HUES48 (cell line): ENCODE data around the gene CHST4.
"Not testable (repeated sequence)": the region's sequence is repeated elsewhere in the genome, so short reads cannot be mapped to it uniquely, and the experiment has no call there.

ENCODE experiments used
- H3K27ac ChIP-seq: one replicate; pipeline ENCODE4 v1.7.0; 2013; ENCODE audit warnings: low read depth, low read length, inconsistent platforms
- H3K27me3 ChIP-seq: 2 replicates; pipeline ENCODE4 v1.6.1; 2013; ENCODE audit warnings: mild to moderate bottlenecking, low read length; ENCODE audit not compliant: control insufficient read depth, insufficient read depth
- H3K36me3 ChIP-seq: 2 replicates; pipeline ENCODE4 v1.6.1; 2013; ENCODE audit warnings: low read length; ENCODE audit not compliant: control insufficient read depth, insufficient read depth
- H3K4me1 ChIP-seq: 2 replicates; pipeline ENCODE4 v1.6.1; 2013; ENCODE audit warnings: mild to moderate bottlenecking, low read length; ENCODE audit not compliant: control insufficient read depth, insufficient read depth
- H3K4me3 ChIP-seq: 2 replicates; pipeline ENCODE4 v1.5.1; 2013; ENCODE audit warnings: mild to moderate bottlenecking, low read depth, low read length
- H3K9ac ChIP-seq: 2 replicates; pipeline ENCODE4 v1.6.1; 2013; ENCODE audit warnings: mild to moderate bottlenecking, low read depth, low read length, moderate library complexity
- H3K9me3 ChIP-seq: 2 replicates; pipeline ENCODE4 v1.6.1; 2013; ENCODE audit warnings: low read length; ENCODE audit not compliant: control insufficient read depth, insufficient read depth

Gene CHST4

GRCh38 chr16:71557299-71557698 is 31.1 kb downstream of the CHST4 start:
- no peak overlapping the region for H3K9ac ChIP-seq
- H3K27ac ChIP-seq, result no peak overlapping the region
- H3K4me1 ChIP-seq, result no peaks in the 10 kb centered on the region
- no peaks in the 10 kb centered on the region for H3K36me3 ChIP-seq
- H3K27me3 ChIP-seq, result no peaks in the 10 kb centered on the region
- no peak overlapping the region for H3K4me3 ChIP-seq
- peaks cover 3% of the 10 kb centered on the region for H3K9me3 ChIP-seq

- H3K4me3 ChIP-seq, result no peak overlapping the region
- H3K36me3 ChIP-seq, result no peaks in the 10 kb centered on the region
- no peak overlapping the region for H3K27ac ChIP-seq
- peaks cover 3% of the 10 kb centered on the region for H3K9me3 ChIP-seq
- H3K4me1 ChIP-seq, result no peaks in the 10 kb centered on the region
- H3K27me3 ChIP-seq, result no peaks in the 10 kb centered on the region
- H3K9ac ChIP-seq, result no peak overlapping the region
These were observed 31.8 kb downstream of the CHST4 start for GRCh38 chr16:71557954-71558582.

- Histone ChIP-seq H3K4me1 (0 out of 2 replicates have a peak, but pooled peaks cover 3% of the 10 kb centered on the region), H3K4me3 (no peak overlapping the region), H3K27ac (no peak overlapping the region), H3K9ac (no peak overlapping the region), H3K36me3 (no peaks in the 10 kb centered on the region), H3K9me3 (peaks cover 3% of the 10 kb centered on the region), H3K27me3 (no peaks in the 10 kb centered on the region)
These were observed 33.6 kb downstream of the CHST4 start for GRCh38 chr16:71559855-71560254.

- not testable (repeated sequence) for H3K27ac ChIP-seq, H3K9ac ChIP-seq, H3K4me3 ChIP-seq, H3K36me3 ChIP-seq, H3K9me3 ChIP-seq, H3K4me1 ChIP-seq, H3K27me3 ChIP-seq
These were observed 35.7 kb downstream of the CHST4 start for GRCh38 chr16:71561886-71562285.

GRCh38 chr16:71562552-71562951 is 36.3 kb downstream of the CHST4 start:
- Histone ChIP-seq H3K9ac (no peak overlapping the region), H3K9me3 (peaks cover 3% of the 10 kb centered on the region), H3K36me3 (no peaks in the 10 kb centered on the region), H3K4me1 (0 out of 2 replicates have a peak, but pooled peaks cover 3% of the 10 kb centered on the region), H3K4me3 (no peak overlapping the region), H3K27ac (no peak overlapping the region), H3K27me3 (no peaks in the 10 kb centered on the region)

GRCh38 chr16:71564335-71564967 is 38.2 kb downstream of the CHST4 start:
- Histone ChIP-seq H3K9ac (peak overlapping the region; percentile 69), H3K4me1 (0 out of 2 replicates have a peak, but pooled peaks cover 3% of the 10 kb centered on the region), H3K36me3 (no peaks in the 10 kb centered on the region), H3K9me3 (peaks cover 3% of the 10 kb centered on the region), H3K27me3 (no peaks in the 10 kb centered on the region), H3K27ac (peak overlapping the region; percentile 73), H3K4me3 (peak overlapping the region; percentile 89)

- no peaks in the 10 kb centered on the region for H3K27me3 ChIP-seq
- no peak overlapping the region for H3K27ac ChIP-seq
- peaks cover 3% of the 10 kb centered on the region for H3K9me3 ChIP-seq
- no peaks in the 10 kb centered on the region for H3K36me3 ChIP-seq
- no peak overlapping the region for H3K9ac ChIP-seq
- H3K4me3 ChIP-seq, result no peak overlapping the region
- H3K4me1 ChIP-seq, result 0 out of 2 replicates have a peak, but pooled peaks cover 3% of the 10 kb centered on the region
These were observed 39.8 kb downstream of the CHST4 start for GRCh38 chr16:71565812-71566700.

- H3K9ac ChIP-seq, result no peak overlapping the region
- no peak overlapping the region for H3K27ac ChIP-seq
- H3K4me1 ChIP-seq, result 0 out of 2 replicates have a peak, but pooled peaks cover 3% of the 10 kb centered on the region
- no peak overlapping the region for H3K4me3 ChIP-seq
- H3K9me3 ChIP-seq, result no peaks in the 10 kb centered on the region
- H3K36me3 ChIP-seq, result no peaks in the 10 kb centered on the region
- no peaks in the 10 kb centered on the region for H3K27me3 ChIP-seq
These were observed 41.7 kb downstream of the CHST4 start for GRCh38 chr16:71567931-71568330.

- Histone ChIP-seq H3K9me3 (no peaks in the 10 kb centered on the region), H3K4me3 (no peak overlapping the region)
These were observed 42.3 kb downstream of the CHST4 start for GRCh38 chr16:71568551-71568950.

GRCh38 chr16:71569621-71570020 is 43.4 kb downstream of the CHST4 start:
- Histone ChIP-seq H3K27me3 (no peaks in the 10 kb centered on the region), H3K27ac (no peak overlapping the region), H3K9me3 (no peaks in the 10 kb centered on the region), H3K4me3 (no peak overlapping the region), H3K36me3 (no peaks in the 10 kb centered on the region), H3K9ac (no peak overlapping the region), H3K4me1 (no peaks in the 10 kb centered on the region)

More at GRCh38 chr16:71568551-71568950, 42.3 kb downstream of the CHST4 start:
- H3K27ac ChIP-seq, result no peak overlapping the region
- H3K36me3 ChIP-seq, result no peaks in the 10 kb centered on the region
- no peak overlapping the region for H3K9ac ChIP-seq
- H3K4me1 ChIP-seq, result 0 out of 2 replicates have a peak, but pooled peaks cover 3% of the 10 kb centered on the region
- H3K27me3 ChIP-seq, result no peaks in the 10 kb centered on the region

GRCh38 chr16:71570144-71570543 is 43.9 kb downstream of the CHST4 start:
- Histone ChIP-seq H3K27me3 (no peaks in the 10 kb centered on the region), H3K9me3 (no peaks in the 10 kb centered on the region), H3K36me3 (no peaks in the 10 kb centered on the region), H3K4me1 (no peaks in the 10 kb centered on the region), H3K4me3 (no peak overlapping the region), H3K27ac (no peak overlapping the region), H3K9ac (no peak overlapping the region)
